Spinal cord (tissue), 10 donors: ENCODE results near the gene LSAMP. TPM values are rescaled to one million over a fixed set of nuclear protein-coding genes. Genes with fewer than 3 reads are reported as not detected.

Experiments used
- DNase-seq, 6 donors: peaks; one replicate each; pipeline versions ENCODE4 v3.0.0 to v3.0.0-alpha.2; 2013 to 2015; ENCODE audit warnings: low spot score in 6 of 6, low read depth in 4 of 6
- H3K27ac ChIP-seq: one replicate; pipeline ENCODE4 v1.5.1; 2013; ENCODE audit warnings: low read depth, low read length, control low read depth
- H3K27me3 ChIP-seq: one replicate; pipeline ENCODE4 v1.6.1; 2013; ENCODE audit warnings: low read length; ENCODE audit not compliant: control insufficient read depth, insufficient read depth
- H3K36me3 ChIP-seq: one replicate; pipeline ENCODE4 v1.6.1; 2013; ENCODE audit warnings: low read length; ENCODE audit not compliant: control insufficient read depth, insufficient read depth
- H3K4me1 ChIP-seq: one replicate; pipeline ENCODE4 v1.6.1; 2013; ENCODE audit warnings: low read length; ENCODE audit not compliant: control insufficient read depth, insufficient read depth
- H3K4me3 ChIP-seq: one replicate; pipeline ENCODE4 v1.5.1; 2013; ENCODE audit warnings: low read depth, low read length, control low read depth
- H3K9me3 ChIP-seq: one replicate; pipeline ENCODE4 v1.6.1; 2013; ENCODE audit warnings: low read length; ENCODE audit not compliant: control insufficient read depth, insufficient read depth
- WGBS: methylation state at CpG from one replicate; pipeline ENCODE4 v1.1.5; 2013; ENCODE audit warnings: missing lambda C conversion rate; ENCODE audit not compliant: insufficient coverage; 5-methylcytosine and 5-hydroxymethylcytosine counted together
- polyA plus RNA-seq, 2 donors: library from polyadenylated mRNA; unstranded; fragments of 120-200 nt; gene quantifications; one replicate each; pipeline ENCODE4 v1.2.1, GENCODE V29; 2013; ENCODE audit not compliant: insufficient read length in 2 of 2
- total RNA-seq, 2 donors: library from RNA; depleted of rRNA in 1 of 2; stranded (reverse); fragments of 120-200 nt in 1 of 2; fragments of >200 nt in 1 of 2; gene quantifications; one replicate each; pipeline versions ENCODE4 v1.2.3 to v1.2.4, GENCODE V29; 2013 to 2014
- donor health status: healthy.

Gene LSAMP
- total and polyA plus RNA-seq, 4 donors = 69.4 to 174 (median 108) TPM

- H3K36me3 ChIP-seq = no peaks in the 10 kb centered on the region
- no peaks in the 10 kb centered on the region for H3K9me3 ChIP-seq
These were observed 103.4 kb downstream of the LSAMP start for GRCh38 chr3:116341899-116342298.

GRCh38 chr3:116341381-116341780 lies 103.9 kb downstream of the LSAMP start:
- no peaks in the 10 kb centered on the region for H3K36me3 ChIP-seq
- WGBS = 93% methylated on average over 2 of the region's 2 CpGs
- H3K4me1 ChIP-seq = no peaks in the 10 kb centered on the region
- no peak overlapping the region for H3K4me3 ChIP-seq
- H3K27me3 ChIP-seq = no peaks in the 10 kb centered on the region
- H3K27ac ChIP-seq = no peak overlapping the region
- no peaks in the 10 kb centered on the region for H3K9me3 ChIP-seq
- DNase-seq = no peak

More at GRCh38 chr3:116341899-116342298, 103.4 kb downstream of the LSAMP start:
- DNase-seq = no peak
- no peaks in the 10 kb centered on the region for H3K4me1 ChIP-seq
- H3K4me3 ChIP-seq = no peak overlapping the region
- H3K27ac ChIP-seq = no peak overlapping the region
- no peaks in the 10 kb centered on the region for H3K27me3 ChIP-seq

GRCh38 chr3:116340680-116341216 lies 104.5 kb downstream of the LSAMP start:
- no peaks in the 10 kb centered on the region for H3K27me3 ChIP-seq
- H3K4me1 ChIP-seq = no peaks in the 10 kb centered on the region
- H3K27ac ChIP-seq = no peak overlapping the region
- DNase-seq = no peak
- no CpG with 5 or more reads among the region's 1 CpG for WGBS
- H3K9me3 ChIP-seq = no peaks in the 10 kb centered on the region
- H3K36me3 ChIP-seq = no peaks in the 10 kb centered on the region
- H3K4me3 ChIP-seq = no peak overlapping the region

- Histone ChIP-seq H3K9me3 (no peaks in the 10 kb centered on the region), H3K4me3 (no peak overlapping the region), H3K27me3 (no peaks in the 10 kb centered on the region), H3K27ac (no peak overlapping the region), H3K4me1 (no peaks in the 10 kb centered on the region), H3K36me3 (no peaks in the 10 kb centered on the region)
- peak in 3 of 6 donors; percentile 26 to 74 (median 49) for DNase-seq
- WGBS = 13% methylated on average over 1 of the region's 4 CpGs
These were observed 105.8 kb downstream of the LSAMP start for GRCh38 chr3:116339441-116340028.

GRCh38 chr3:116338713-116339112 lies 106.6 kb downstream of the LSAMP start:
- 29% methylated on average over 1 of the region's 3 CpGs for WGBS
- Histone ChIP-seq H3K4me3 (no peak overlapping the region), H3K27me3 (no peaks in the 10 kb centered on the region), H3K36me3 (no peaks in the 10 kb centered on the region), H3K27ac (no peak overlapping the region), H3K4me1 (no peaks in the 10 kb centered on the region), H3K9me3 (no peaks in the 10 kb centered on the region)
- peak in 1 of 6 donors; percentile 41 for DNase-seq

- peaks cover 2% of the 10 kb centered on the region for H3K9me3 ChIP-seq
- H3K27me3 ChIP-seq = no peaks in the 10 kb centered on the region
- H3K27ac ChIP-seq = no peak overlapping the region
- no peaks in the 10 kb centered on the region for H3K36me3 ChIP-seq
- DNase-seq = no peak
- no peak overlapping the region for H3K4me3 ChIP-seq
- no CpG with 5 or more reads among the region's 1 CpG for WGBS
- no peaks in the 10 kb centered on the region for H3K4me1 ChIP-seq
These were observed 108.1 kb downstream of the LSAMP start for GRCh38 chr3:116337229-116337628.

GRCh38 chr3:116331380-116331779 lies 113.9 kb downstream of the LSAMP start:
- WGBS = no CpG with 5 or more reads among the region's 1 CpG
- no peak for DNase-seq
- H3K9me3 ChIP-seq = peaks cover 8% of the 10 kb centered on the region
- no peak overlapping the region for H3K27ac ChIP-seq
- no peak overlapping the region for H3K4me3 ChIP-seq
- H3K36me3 ChIP-seq = no peaks in the 10 kb centered on the region
- no peaks in the 10 kb centered on the region for H3K27me3 ChIP-seq
- no peaks in the 10 kb centered on the region for H3K4me1 ChIP-seq

GRCh38 chr3:116322750-116323375 lies 122.4 kb downstream of the LSAMP start:
- WGBS = no CpG with 5 or more reads among the region's 2 CpGs
- no peak overlapping the region for H3K4me3 ChIP-seq

GRCh38 chr3:116318370-116318769 lies 126.9 kb downstream of the LSAMP start:
- Histone ChIP-seq H3K9me3 (no peaks in the 10 kb centered on the region), H3K4me3 (no peak overlapping the region), H3K4me1 (no peaks in the 10 kb centered on the region), H3K36me3 (no peaks in the 10 kb centered on the region), H3K27ac (no peak overlapping the region), H3K27me3 (no peaks in the 10 kb centered on the region)
- DNase-seq = no peak
- no CpG with 5 or more reads among the region's 1 CpG for WGBS

More at GRCh38 chr3:116322750-116323375, 122.4 kb downstream of the LSAMP start:
- no peak overlapping the region for H3K27ac ChIP-seq
- no peaks in the 10 kb centered on the region for H3K9me3 ChIP-seq
- no peak for DNase-seq
- H3K27me3 ChIP-seq = no peaks in the 10 kb centered on the region
- no peaks in the 10 kb centered on the region for H3K4me1 ChIP-seq
- H3K36me3 ChIP-seq = no peaks in the 10 kb centered on the region

GRCh38 chr3:116316771-116317170 lies 128.5 kb downstream of the LSAMP start:
- H3K9me3 ChIP-seq = no peaks in the 10 kb centered on the region
- H3K27me3 ChIP-seq = no peaks in the 10 kb centered on the region
- no peak overlapping the region for H3K4me3 ChIP-seq
- 73% methylated on average over 3 of the region's 3 CpGs for WGBS
- no peak overlapping the region for H3K27ac ChIP-seq
- H3K4me1 ChIP-seq = no peaks in the 10 kb centered on the region
- no peaks in the 10 kb centered on the region for H3K36me3 ChIP-seq
- DNase-seq = no peak
